Ishikawa (cell line): ENCODE measurements around the gene ZNF628.

Source experiments
- CEBPB ChIP-seq: IDR thresholded peaks from 2 replicates; pipeline ENCODE4 v1.6.1; 2012
- CREB1 ChIP-seq: IDR thresholded peaks from 2 replicates; pipeline ENCODE4 v1.6.1; 2012; ENCODE audit warnings: low read depth
- EGR1 ChIP-seq: IDR thresholded peaks from 2 replicates; pipeline ENCODE4 v1.6.1; 2012
- EP300 ChIP-seq: IDR thresholded peaks from 2 replicates; pipeline ENCODE4 v1.6.1; 2012; ENCODE audit warnings: borderline replicate concordance
- FOXM1 ChIP-seq: IDR thresholded peaks from 2 replicates; pipeline ENCODE4 v1.6.1; 2012; ENCODE audit warnings: low read depth, borderline replicate concordance
- NFIC ChIP-seq: IDR thresholded peaks from 2 replicates; pipeline ENCODE4 v1.6.1; 2012
- RAD21 ChIP-seq: IDR thresholded peaks from 2 replicates; pipeline ENCODE4 v1.6.1; 2012; ENCODE audit warnings: low read depth
- TAF1 ChIP-seq: IDR thresholded peaks from 2 replicates; pipeline ENCODE4 v1.6.1; 2012; ENCODE audit warnings: low read depth, mild to moderate bottlenecking
- TCF12 ChIP-seq: IDR thresholded peaks from 2 replicates; pipeline ENCODE4 v1.6.1; 2012; ENCODE audit warnings: low read depth
- TEAD4 ChIP-seq: IDR thresholded peaks from 2 replicates; pipeline ENCODE4 v1.6.1; 2012
- YY1 ChIP-seq: IDR thresholded peaks from 2 replicates; pipeline ENCODE4 v1.6.1; 2012; ENCODE audit warnings: low read depth
- ZBTB7A ChIP-seq: IDR thresholded peaks from 2 replicates; pipeline ENCODE4 v1.6.1; 2012; ENCODE audit warnings: low read depth
- TF ChIP-seq, protein P1 (sequence below): IDR thresholded peaks from 2 replicates; pipeline ENCODE4 v1.6.1; 2012; ENCODE audit warnings: low read depth, mild to moderate bottlenecking
- TF ChIP-seq, protein P2 (sequence below): IDR thresholded peaks from 2 replicates; pipeline ENCODE4 v1.6.1; 2012
- TF ChIP-seq, protein P3 (sequence below): IDR thresholded peaks from 2 replicates; pipeline ENCODE4 v1.6.1; 2012

ZNF628 gene

DNA sequence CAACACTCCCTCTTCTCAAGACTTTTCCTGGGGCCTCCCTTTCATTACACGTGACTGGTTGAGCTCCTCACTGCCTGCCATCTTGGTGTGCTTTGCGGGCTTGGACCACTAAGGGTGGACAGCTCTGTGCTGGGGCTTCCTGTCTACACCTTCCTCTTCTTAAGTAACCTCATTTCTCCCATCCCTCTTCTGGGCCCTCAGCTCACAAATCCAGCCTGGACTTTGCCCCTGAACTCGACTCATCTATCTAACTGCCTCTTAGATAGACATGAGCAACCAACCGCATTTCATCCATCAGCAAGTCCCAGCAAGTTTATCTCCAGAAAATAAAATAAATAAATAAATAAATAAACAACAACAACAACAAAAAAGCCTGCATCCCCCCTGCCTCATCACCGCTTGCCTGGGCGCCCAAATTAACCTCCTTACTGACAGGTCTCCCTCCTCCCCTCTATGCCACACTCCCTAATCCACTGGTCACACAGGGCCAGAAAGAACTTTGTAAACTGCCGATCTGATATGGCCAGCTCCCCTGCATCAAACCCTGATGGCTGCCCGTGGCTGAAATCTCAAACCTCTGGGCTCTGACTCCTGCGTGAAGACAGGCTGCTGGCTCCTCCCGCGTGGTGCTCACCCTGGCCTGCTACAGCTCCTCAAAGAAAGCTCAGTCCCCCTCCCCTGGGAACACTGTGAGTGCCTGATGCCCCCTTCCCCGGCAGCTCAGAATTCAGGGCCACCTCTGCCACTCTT is 22.7 kb upstream of the ZNF628 start:
- TF ChIP-seq, protein P1, sequence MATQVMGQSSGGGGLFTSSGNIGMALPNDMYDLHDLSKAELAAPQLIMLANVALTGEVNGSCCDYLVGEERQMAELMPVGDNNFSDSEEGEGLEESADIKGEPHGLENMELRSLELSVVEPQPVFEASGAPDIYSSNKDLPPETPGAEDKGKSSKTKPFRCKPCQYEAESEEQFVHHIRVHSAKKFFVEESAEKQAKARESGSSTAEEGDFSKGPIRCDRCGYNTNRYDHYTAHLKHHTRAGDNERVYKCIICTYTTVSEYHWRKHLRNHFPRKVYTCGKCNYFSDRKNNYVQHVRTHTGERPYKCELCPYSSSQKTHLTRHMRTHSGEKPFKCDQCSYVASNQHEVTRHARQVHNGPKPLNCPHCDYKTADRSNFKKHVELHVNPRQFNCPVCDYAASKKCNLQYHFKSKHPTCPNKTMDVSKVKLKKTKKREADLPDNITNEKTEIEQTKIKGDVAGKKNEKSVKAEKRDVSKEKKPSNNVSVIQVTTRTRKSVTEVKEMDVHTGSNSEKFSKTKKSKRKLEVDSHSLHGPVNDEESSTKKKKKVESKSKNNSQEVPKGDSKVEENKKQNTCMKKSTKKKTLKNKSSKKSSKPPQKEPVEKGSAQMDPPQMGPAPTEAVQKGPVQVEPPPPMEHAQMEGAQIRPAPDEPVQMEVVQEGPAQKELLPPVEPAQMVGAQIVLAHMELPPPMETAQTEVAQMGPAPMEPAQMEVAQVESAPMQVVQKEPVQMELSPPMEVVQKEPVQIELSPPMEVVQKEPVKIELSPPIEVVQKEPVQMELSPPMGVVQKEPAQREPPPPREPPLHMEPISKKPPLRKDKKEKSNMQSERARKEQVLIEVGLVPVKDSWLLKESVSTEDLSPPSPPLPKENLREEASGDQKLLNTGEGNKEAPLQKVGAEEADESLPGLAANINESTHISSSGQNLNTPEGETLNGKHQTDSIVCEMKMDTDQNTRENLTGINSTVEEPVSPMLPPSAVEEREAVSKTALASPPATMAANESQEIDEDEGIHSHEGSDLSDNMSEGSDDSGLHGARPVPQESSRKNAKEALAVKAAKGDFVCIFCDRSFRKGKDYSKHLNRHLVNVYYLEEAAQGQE, result no peak
- no peak for TF ChIP-seq TCF12
- no peak for TF ChIP-seq RAD21
- no peak for TF ChIP-seq NFIC
- no peak for TF ChIP-seq CEBPB
- TF ChIP-seq YY1, result no peak
- no peak for TF ChIP-seq FOXM1
- no peak for TF ChIP-seq EP300
- no peak for TF ChIP-seq TEAD4
- TF ChIP-seq TAF1, result no peak
- no peak for TF ChIP-seq ZBTB7A

DNA sequence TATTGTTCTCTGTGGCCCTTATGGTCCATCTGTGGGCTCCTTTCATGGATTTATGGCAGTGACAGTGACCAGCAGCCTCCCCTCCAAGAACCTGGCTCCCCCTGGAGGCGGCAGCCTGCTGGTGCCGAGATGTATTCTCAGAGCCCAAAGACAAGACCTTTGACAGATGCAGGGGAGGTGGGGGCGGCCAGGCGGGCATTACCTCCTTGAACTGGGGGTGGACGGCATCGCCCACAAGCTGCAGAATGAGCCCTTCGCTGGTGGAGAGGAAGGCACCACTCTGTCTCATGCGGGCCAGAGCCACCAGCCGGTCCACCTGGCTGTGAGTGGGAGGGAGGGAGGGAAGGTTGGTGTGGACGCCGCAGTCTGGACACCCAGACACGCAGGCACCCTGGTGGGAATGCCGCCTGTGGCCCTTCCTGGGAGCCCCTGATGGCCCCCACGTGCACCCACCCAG is 21.6 kb upstream of the ZNF628 start:
- TF ChIP-seq RAD21, result peak; percentile 52
- no peak for TF ChIP-seq TAF1

DNA sequence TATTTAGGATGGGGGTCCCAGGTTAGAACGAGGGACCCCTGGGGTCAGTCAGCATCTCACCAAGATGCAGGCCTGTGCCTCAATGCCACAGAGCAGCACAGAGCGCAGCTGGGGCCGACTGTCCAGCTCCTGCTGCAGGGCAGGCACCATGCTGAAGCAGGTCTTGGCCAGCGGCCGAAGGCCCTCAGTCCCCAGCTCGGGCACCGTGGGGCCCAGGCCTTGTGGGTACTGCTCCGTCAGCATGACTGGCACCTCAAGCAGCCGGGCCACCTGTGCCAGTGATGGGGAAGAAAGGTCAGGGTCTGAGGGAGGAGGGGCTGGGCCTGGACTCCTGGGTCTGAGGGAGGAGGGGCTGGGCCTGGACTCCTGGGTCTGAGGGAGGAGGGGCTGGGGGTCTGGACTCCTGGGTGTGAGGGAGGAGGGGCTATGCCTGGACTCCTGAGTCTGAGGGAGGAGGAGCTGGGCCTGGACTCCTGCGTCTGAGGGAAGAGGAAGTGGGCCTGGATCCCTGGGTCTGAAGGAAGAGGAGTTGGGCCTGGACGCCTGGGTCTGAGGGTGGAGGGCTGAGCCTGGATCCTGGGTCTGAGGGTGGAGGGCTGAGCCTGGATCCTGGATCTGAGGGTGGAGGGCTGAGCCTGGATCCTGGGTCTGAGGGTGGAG is 20.7 kb upstream of the ZNF628 start:
- TF ChIP-seq NFIC (no peak), TCF12 (no peak), TAF1 (no peak), EGR1 (no peak), CEBPB (no peak)
- TF ChIP-seq, protein P2, sequence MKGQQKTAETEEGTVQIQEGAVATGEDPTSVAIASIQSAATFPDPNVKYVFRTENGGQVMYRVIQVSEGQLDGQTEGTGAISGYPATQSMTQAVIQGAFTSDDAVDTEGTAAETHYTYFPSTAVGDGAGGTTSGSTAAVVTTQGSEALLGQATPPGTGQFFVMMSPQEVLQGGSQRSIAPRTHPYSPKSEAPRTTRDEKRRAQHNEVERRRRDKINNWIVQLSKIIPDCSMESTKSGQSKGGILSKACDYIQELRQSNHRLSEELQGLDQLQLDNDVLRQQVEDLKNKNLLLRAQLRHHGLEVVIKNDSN, result no peak
- TF ChIP-seq, protein P1, result no peak
- TF ChIP-seq, protein P3, sequence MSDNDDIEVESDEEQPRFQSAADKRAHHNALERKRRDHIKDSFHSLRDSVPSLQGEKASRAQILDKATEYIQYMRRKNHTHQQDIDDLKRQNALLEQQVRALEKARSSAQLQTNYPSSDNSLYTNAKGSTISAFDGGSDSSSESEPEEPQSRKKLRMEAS, result no peak

DNA sequence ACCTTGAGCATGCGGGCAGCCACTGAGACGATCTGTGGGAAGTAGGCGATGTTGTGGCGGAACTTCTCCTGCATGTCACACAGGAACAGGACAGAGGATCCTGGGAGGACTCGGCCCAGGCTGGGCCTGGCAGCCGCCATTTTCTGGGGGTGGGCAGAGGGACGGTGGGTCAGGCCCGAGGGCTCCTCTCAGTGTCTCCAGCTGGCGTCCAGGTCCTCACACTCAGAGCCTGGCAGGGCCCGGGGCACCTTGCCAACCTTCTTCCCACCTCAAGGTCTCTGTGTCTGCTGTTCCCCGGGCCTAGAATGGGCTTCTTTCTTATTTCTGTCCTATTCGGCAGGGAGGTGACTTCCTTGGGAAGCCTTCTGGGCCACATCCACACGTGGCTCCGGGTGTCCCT is 20.1 kb upstream of the ZNF628 start:
- TF ChIP-seq YY1 (no peak), EGR1 (no peak)

DNA sequence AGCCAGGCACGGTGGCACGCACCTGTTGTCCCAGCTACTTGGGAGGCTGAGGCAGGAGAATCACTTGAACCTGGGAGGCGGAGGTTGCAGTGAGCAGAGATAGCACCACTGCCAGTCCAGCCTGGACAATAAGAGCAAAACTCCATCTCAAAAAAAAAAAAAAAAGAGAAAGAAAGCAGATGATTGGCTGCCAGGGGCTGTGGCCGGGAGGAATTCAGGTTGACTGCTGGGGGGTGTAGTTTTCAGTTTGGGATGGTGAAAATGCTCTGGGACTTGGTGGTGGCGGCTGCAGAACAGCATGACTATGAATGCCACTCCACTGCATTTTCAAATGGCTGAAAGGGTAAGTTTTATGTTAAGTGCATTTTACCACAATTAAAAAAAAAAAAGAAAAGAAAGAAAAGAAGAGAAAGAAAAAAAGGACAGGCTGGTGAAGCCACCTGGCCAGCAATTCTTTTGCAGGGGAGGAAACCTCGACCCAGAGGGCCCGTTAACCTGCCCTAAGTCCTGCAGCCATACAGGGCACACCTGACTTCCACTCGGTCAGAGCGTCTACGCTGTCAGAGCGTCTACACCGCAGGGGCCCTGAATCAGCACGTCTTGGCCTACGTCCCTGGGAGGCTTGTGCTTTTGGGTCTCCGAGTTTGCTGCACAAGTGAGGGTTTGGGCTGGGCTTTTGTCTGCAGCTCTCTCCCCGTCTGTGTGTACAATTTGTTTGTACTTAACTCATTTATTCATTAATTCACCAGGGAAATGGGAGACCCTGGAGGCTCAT is 18.5 kb upstream of the ZNF628 start:
- TF ChIP-seq TEAD4, result no peak
- no peak for TF ChIP-seq EP300
- TF ChIP-seq ZBTB7A, result no peak
- TF ChIP-seq TAF1, result no peak
- TF ChIP-seq, protein P1, result no peak
- TF ChIP-seq EGR1, result no peak
- no peak for TF ChIP-seq TCF12
- no peak for TF ChIP-seq FOXM1
- TF ChIP-seq, protein P2, result no peak
- no peak for TF ChIP-seq CEBPB
- TF ChIP-seq NFIC, result no peak
- TF ChIP-seq, protein P3, result no peak
- no peak for TF ChIP-seq YY1
- TF ChIP-seq CREB1, result no peak
- TF ChIP-seq RAD21, result no peak
